Stomach (tissue), 9 donors: ENCODE data around the gene ELOB. TPM values are rescaled to one million over a fixed set of nuclear protein-coding genes. Genes with fewer than 3 reads are reported as not detected.

Experiments used
- DNase-seq, 2 donors: peaks; one replicate each; pipeline versions ENCODE4 v3.0.0 to v3.0.0-alpha.2; 2013 to 2019
- H3K27ac ChIP-seq, 5 donors: fragments of 200-600 bp in 4 of 5; sonication (generic) in 4 of 5; one replicate each; pipeline ENCODE4 v1.5.1; 2013 to 2019; ENCODE audit warnings: mild to moderate bottlenecking in 1 of 5, moderate library complexity in 1 of 5
- H3K27me3 ChIP-seq, 3 donors: fragments of 200-600 bp; sonication (generic); one replicate each; pipeline ENCODE4 v1.5.1; 2017 to 2019; ENCODE audit warnings: mixed run types in 1 of 3
- H3K36me3 ChIP-seq, 4 donors: fragments of 200-600 bp; sonication (generic); 1 replicate in 3 of 4; 2 replicates in 1 of 4; pipeline ENCODE4 v1.5.1; 2016 to 2019
- H3K4me1 ChIP-seq, 4 donors: fragments of 200-600 bp; sonication (generic); one replicate each; pipeline ENCODE4 v1.5.1; 2016 to 2019
- H3K4me3 ChIP-seq, 4 donors: fragments of 200-600 bp; sonication (generic) in 3 of 4; one replicate each; pipeline ENCODE4 v1.5.1; 2016 to 2019; ENCODE audit warnings: mild to moderate bottlenecking in 1 of 4
- H3K9me3 ChIP-seq, 4 donors: fragments of 200-600 bp; sonication (generic); one replicate each; pipeline ENCODE4 v1.5.1; 2016 to 2019
- EP300 ChIP-seq: sonication (generic); formaldehyde crosslinking; IDR thresholded peaks from one replicate; pipeline ENCODE4 v1.6.1; 2017; ENCODE audit warnings: antibody characterized with exemption
- POLR2A ChIP-seq, 4 donors: fragments of 450-650 bp; IDR thresholded peaks; one replicate each; pipeline ENCODE4 v1.6.1; 2016; ENCODE audit warnings: antibody characterized with exemption in 4 of 4, control low read depth in 2 of 4, mild to moderate bottlenecking in 1 of 4, moderate library complexity in 1 of 4
- POLR2AphosphoS5 ChIP-seq, 3 donors: sonication (generic); formaldehyde crosslinking; IDR thresholded peaks; one replicate each; pipeline ENCODE4 v1.6.1; 2016; ENCODE audit warnings: antibody characterized with exemption in 3 of 3
- WGBS, 5 donors: extraction: QIAGEN DNeasy Blood & Tissue Kit in 3 of 5; methylation state at CpG; one replicate each; pipeline versions ENCODE4 v1.1.5 to v1.1.7; 2013 to 2018; 5-methylcytosine and 5-hydroxymethylcytosine counted together
- intact Hi-C: fragments of 100-400 bp; cut with DNase I; formaldehyde crosslinking; loops from one replicate; pipeline ENCODE4 v1.15.1; 2023; ENCODE audit warnings: low total_unique reads
- polyA plus RNA-seq, 3 donors: library from polyadenylated mRNA; stranded (reverse); fragments of 200-250 nt; gene quantifications; one replicate each; pipeline ENCODE4 v1.2.3, GENCODE V29; 2013
- total RNA-seq, 5 donors: library from RNA; depleted of rRNA; stranded (reverse); fragments of >200 nt; gene quantifications; one replicate each; pipeline versions ENCODE4 v1.1.0 to v1.2.3, GENCODE V29; 2014 to 2016
- TF ChIP-seq, protein P1 (sequence below), 7 experiments: fragments of 450-650 bp in 4 of 7; fragments of 200-600 bp in 3 of 7; sonication (generic) in 3 of 7; IDR thresholded peaks; one replicate each; pipeline ENCODE4 v1.5.1; 2016 to 2019; ENCODE audit warnings: antibody characterized with exemption in 7 of 7, control low read depth in 2 of 7, mild to moderate bottlenecking in 1 of 7
- donor health status: healthy with polysubstance abuse.
- donor health status: Bipolar disorder and iron deficiency.
- donor health status: healthy.

ELOB gene
- total and polyA plus RNA-seq, 8 donors = 68.1 to 713 (median 231) TPM

DNA sequence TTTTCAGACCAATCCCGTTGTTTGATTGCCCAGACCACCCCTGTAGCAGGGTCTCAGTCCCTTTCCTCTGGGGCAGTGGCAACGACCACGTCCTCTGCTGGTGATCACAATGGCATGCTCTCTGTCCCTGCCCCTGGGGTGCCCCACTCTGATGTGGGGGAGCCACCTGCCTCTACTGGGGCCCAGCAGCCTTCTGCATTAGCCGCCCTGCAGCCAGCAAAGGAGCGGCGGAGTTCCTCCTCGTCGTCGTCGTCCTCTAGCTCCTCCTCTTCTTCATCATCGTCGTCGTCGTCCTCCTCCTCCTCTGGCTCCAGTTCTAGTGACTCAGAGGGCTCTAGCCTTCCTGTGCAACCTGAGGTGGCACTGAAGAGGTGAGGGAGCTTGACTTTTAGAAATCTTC, 9.2 kb downstream of the ELOB start:
- intact Hi-C loops = no loop called here
- no peak for DNase-seq
- TF ChIP-seq, protein P1, sequence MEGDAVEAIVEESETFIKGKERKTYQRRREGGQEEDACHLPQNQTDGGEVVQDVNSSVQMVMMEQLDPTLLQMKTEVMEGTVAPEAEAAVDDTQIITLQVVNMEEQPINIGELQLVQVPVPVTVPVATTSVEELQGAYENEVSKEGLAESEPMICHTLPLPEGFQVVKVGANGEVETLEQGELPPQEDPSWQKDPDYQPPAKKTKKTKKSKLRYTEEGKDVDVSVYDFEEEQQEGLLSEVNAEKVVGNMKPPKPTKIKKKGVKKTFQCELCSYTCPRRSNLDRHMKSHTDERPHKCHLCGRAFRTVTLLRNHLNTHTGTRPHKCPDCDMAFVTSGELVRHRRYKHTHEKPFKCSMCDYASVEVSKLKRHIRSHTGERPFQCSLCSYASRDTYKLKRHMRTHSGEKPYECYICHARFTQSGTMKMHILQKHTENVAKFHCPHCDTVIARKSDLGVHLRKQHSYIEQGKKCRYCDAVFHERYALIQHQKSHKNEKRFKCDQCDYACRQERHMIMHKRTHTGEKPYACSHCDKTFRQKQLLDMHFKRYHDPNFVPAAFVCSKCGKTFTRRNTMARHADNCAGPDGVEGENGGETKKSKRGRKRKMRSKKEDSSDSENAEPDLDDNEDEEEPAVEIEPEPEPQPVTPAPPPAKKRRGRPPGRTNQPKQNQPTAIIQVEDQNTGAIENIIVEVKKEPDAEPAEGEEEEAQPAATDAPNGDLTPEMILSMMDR (IDR thresholded peaks at IDR 0.05) = no peak
- TF ChIP-seq EP300 = no peak
- TF ChIP-seq POLR2A (IDR thresholded peaks at IDR 0.05) = no peak
- TF ChIP-seq POLR2AphosphoS5 (IDR thresholded peaks at IDR 0.05) = no peak
- Histone ChIP-seq H3K27me3 (no peaks in the 10 kb centered on the region), H3K4me3 (no peak overlapping the region), H3K9me3 (no peaks in the 10 kb centered on the region), H3K36me3 (peaks cover 99 to 100% (median 100%) of the 10 kb centered on the region in 4 donors), H3K27ac (peak overlapping the region in 1 of 5 donors; percentile 78), H3K4me1 (peaks cover 20 to 52% (median 39%) of the 10 kb centered on the region in 4 donors)
- 59 to 74% (median 64%) methylated on average over 14 of the region's 14 CpGs for WGBS, 5 donors

DNA sequence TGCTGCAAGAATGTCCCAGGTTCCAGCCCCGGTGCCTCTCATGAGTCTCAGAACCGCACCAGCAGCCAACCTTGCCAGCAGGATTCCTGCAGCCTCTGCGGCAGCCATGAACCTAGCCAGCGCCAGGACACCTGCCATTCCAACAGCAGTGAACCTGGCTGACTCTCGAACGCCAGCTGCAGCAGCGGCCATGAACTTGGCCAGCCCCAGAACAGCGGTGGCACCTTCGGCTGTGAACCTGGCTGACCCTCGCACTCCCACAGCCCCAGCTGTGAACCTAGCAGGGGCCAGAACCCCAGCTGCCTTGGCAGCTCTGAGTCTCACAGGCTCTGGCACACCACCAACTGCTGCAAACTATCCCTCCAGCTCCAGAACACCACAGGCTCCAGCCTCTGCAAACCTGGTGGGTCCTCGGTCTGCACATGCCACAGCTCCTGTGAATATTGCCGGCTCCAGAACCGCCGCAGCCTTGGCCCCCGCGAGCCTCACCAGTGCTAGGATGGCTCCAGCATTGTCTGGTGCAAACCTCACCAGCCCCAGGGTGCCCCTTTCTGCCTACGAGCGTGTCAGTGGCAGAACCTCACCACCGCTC, 9.8 kb downstream of the ELOB start:
- Histone ChIP-seq H3K27me3 (no peaks in the 10 kb centered on the region), H3K4me1 (peaks cover 20 to 51% (median 38%) of the 10 kb centered on the region in 4 donors), H3K4me3 (no peak overlapping the region), H3K9me3 (no peaks in the 10 kb centered on the region), H3K27ac (peak overlapping the region in 1 of 5 donors; percentile 78), H3K36me3 (peaks cover 100% of the 10 kb centered on the region in 4 donors)
- TF ChIP-seq, protein P1 (IDR thresholded peaks at IDR 0.05) = no peak
- TF ChIP-seq EP300 = no peak
- 81 to 88% (median 88%) methylated on average over 17 to 19 of the region's 19 CpGs for WGBS, 5 donors
- intact Hi-C loops = no loop called here
- no peak for DNase-seq

DNA sequence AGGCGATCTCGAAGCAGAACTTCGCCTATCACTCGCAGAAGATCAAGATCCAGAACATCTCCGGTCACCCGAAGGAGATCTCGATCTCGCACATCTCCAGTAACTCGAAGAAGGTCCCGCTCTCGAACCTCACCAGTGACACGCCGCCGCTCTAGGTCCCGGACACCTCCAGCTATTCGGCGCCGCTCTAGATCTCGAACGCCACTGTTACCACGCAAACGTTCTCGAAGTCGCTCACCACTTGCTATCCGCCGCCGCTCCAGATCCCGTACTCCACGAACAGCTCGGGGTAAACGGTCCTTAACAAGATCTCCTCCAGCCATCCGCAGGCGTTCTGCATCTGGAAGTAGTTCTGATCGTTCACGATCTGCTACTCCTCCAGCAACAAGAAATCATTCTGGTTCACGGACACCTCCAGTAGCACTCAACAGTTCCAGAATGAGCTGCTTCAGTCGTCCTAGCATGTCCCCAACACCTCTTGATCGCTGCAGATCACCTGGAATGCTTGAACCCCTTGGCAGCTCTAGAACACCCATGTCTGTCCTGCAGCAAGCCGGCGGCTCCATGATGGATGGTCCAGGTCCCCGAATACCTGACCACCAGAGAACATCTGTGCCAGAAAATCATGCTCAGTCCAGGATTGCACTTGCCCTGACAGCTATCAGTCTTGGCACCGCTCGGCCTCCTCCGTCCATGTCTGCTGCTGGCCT, 10.5 kb downstream of the ELOB start:
- no peak overlapping the region for H3K4me3 ChIP-seq
- peaks cover 100% of the 10 kb centered on the region in 4 donors for H3K36me3 ChIP-seq
- no peaks in the 10 kb centered on the region for H3K9me3 ChIP-seq
- H3K4me1 ChIP-seq = peaks cover 20 to 46% (median 35%) of the 10 kb centered on the region in 4 donors
- no peak for TF ChIP-seq POLR2AphosphoS5 (IDR thresholded peaks at IDR 0.05)
- no peak for TF ChIP-seq POLR2A (IDR thresholded peaks at IDR 0.05)
- TF ChIP-seq, protein P1 (IDR thresholded peaks at IDR 0.05) = no peak
- TF ChIP-seq EP300 = no peak
- intact Hi-C loops = no loop called here
- no peaks in the 10 kb centered on the region for H3K27me3 ChIP-seq
- 96 to 98% (median 97%) methylated on average over 44 of the region's 44 CpGs for WGBS, 5 donors
- no peak overlapping the region for H3K27ac ChIP-seq
- DNase-seq = no peak

DNA sequence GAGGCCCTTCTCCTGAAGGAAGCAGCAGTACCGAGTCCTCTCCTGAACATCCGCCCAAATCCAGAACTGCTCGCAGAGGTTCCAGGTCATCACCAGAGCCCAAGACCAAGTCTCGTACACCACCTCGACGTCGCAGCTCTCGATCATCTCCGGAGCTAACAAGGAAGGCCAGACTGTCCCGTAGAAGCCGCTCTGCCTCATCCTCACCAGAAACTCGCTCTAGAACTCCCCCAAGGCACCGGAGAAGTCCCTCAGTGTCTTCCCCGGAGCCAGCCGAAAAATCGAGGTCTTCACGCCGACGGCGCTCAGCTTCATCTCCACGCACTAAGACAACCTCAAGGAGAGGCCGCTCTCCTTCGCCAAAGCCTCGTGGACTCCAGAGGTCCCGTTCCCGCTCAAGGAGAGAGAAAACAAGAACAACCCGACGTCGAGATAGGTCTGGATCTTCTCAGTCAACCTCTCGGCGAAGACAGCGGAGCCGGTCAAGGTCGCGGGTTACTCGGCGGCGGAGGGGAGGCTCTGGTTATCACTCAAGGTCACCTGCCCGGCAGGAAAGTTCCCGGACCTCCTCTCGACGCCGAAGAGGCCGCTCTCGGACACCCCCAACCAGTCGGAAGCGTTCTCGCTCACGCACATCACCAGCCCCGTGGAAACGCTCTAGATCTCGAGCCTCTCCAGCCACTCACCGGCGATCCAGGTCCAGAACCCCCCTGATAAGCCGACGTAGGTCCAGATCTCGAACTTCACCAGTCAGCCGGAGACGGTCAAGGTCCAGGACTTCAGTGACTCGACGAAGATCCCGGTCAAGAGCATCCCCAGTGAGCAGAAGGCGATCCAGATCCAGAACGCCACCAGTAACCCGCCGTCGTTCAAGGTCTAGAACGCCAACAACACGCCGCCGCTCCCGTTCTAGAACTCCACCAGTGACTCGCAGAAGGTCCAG, 11.3 kb downstream of the ELOB start:
- Histone ChIP-seq H3K4me3 (no peak overlapping the region), H3K36me3 (peaks cover 100% of the 10 kb centered on the region in 4 donors), H3K27ac (no peak overlapping the region), H3K9me3 (no peaks in the 10 kb centered on the region), H3K27me3 (no peaks in the 10 kb centered on the region), H3K4me1 (peaks cover 20 to 40% (median 33%) of the 10 kb centered on the region in 4 donors)
- TF ChIP-seq POLR2AphosphoS5 (IDR thresholded peaks at IDR 0.05) (no peak), EP300 (no peak), POLR2A (IDR thresholded peaks at IDR 0.05) (no peak)
- TF ChIP-seq, protein P1 (IDR thresholded peaks at IDR 0.05) = no peak
- no peak for DNase-seq
- WGBS, 5 donors = 96 to 98% (median 98%) methylated on average over 73 of the region's 73 CpGs
- intact Hi-C loops = no loop called here
